GM12801 (cell line): ENCODE measurements around the gene ULBP3.

Source experiments
- CTCF ChIP-seq: IDR thresholded peaks from one replicate; pipeline ENCODE4 v1.5.1; 2011; ENCODE audit warnings: control low read depth; ENCODE audit not compliant: insufficient read length; ENCODE audit errors: extremely low read depth

The ULBP3 gene

GRCh38 chr6:150050846-150051245 lies 18.1 kb downstream of the ULBP3 start:
- TF ChIP-seq CTCF, result no peak

- no peak for TF ChIP-seq CTCF
These were observed 20.8 kb downstream of the ULBP3 start for GRCh38 chr6:150048099-150048498.

- TF ChIP-seq CTCF, result no peak
These were observed 22.0 kb downstream of the ULBP3 start for GRCh38 chr6:150046943-150047342.

GRCh38 chr6:150044621-150045145 lies 24.2 kb downstream of the ULBP3 start:
- TF ChIP-seq CTCF, result no peak

- TF ChIP-seq CTCF, result no peak
These were observed 25.2 kb downstream of the ULBP3 start for GRCh38 chr6:150043501-150044412.

GRCh38 chr6:150043096-150043495 lies 25.8 kb downstream of the ULBP3 start:
- TF ChIP-seq CTCF, result no peak

- no peak for TF ChIP-seq CTCF
These were observed 30.5 kb downstream of the ULBP3 start for GRCh38 chr6:150038202-150039062.
